ACC112 (cell line): Measurements from ENCODE around the gene KCTD2.
"Not testable (repeated sequence)": the region's sequence is repeated elsewhere in the genome, so short reads cannot be mapped to it uniquely, and the experiment has no call there.

Experiments used
- H2AFZ ChIP-seq: fragments of 200-600 bp; sonication (generic); one replicate; pipeline ENCODE4 v1.6.0; 2017; ENCODE audit warnings: antibody characterized with exemption, low read length; ENCODE audit not compliant: unreplicated experiment
- H3K27ac ChIP-seq: fragments of 200-600 bp; sonication (generic); 2 replicates; pipeline ENCODE4 v1.5.1; 2014; ENCODE audit warnings: low read depth, mild to moderate bottlenecking, antibody characterized with exemption, low read length, moderate library complexity
- H3K27me3 ChIP-seq: fragments of 200-600 bp; sonication (generic); 2 replicates; pipeline ENCODE4 v1.6.1; 2014; ENCODE audit warnings: mild to moderate bottlenecking, antibody characterized with exemption, low read length, moderate library complexity, mixed read lengths; ENCODE audit not compliant: insufficient read depth
- H3K36me3 ChIP-seq: fragments of 200-600 bp; sonication (generic); 2 replicates; pipeline ENCODE4 v1.6.1; 2016; ENCODE audit warnings: mild to moderate bottlenecking, antibody characterized with exemption, low read length, moderate library complexity, mixed read lengths; ENCODE audit not compliant: insufficient read depth
- H3K4me1 ChIP-seq: fragments of 200-600 bp; sonication (generic); one replicate; pipeline ENCODE4 v1.6.1; 2016; ENCODE audit warnings: low read length, mixed read lengths; ENCODE audit not compliant: insufficient read depth, unreplicated experiment, control insufficient read depth
- H3K4me3 ChIP-seq: fragments of 200-600 bp; sonication (generic); 2 replicates; pipeline ENCODE4 v1.5.1; 2014; ENCODE audit warnings: mild to moderate bottlenecking, low read depth, low read length
- H3K79me2 ChIP-seq: fragments of 200-600 bp; sonication (generic); one replicate; pipeline ENCODE4 v1.6.0; 2016; ENCODE audit warnings: low read length; ENCODE audit not compliant: control insufficient read depth, unreplicated experiment, insufficient read depth

KCTD2 gene

GRCh38 chr17:75065562-75066151, 18.6 kb downstream of the KCTD2 start:
- Histone ChIP-seq H3K36me3 (peaks cover 5% of the 10 kb centered on the region; the same call in 1 of the 2 replicates), H3K79me2 (no peaks in the 10 kb centered on the region), H3K4me3 (no peak overlapping the region), H3K27ac (no peak overlapping the region), H3K27me3 (no peaks in the 10 kb centered on the region), H2AFZ (no peak overlapping the region), H3K4me1 (peaks cover 6% of the 10 kb centered on the region)

- no peaks in the 10 kb centered on the region for H3K36me3 ChIP-seq
- no peak overlapping the region for H3K27ac ChIP-seq
- no peaks in the 10 kb centered on the region for H3K27me3 ChIP-seq
- no peak overlapping the region for H3K4me3 ChIP-seq
- H3K79me2 ChIP-seq, result no peaks in the 10 kb centered on the region
- no peak overlapping the region for H2AFZ ChIP-seq
- H3K4me1 ChIP-seq, result peaks cover 6% of the 10 kb centered on the region
Observed at GRCh38 chr17:75067856-75068255, 20.8 kb downstream of the KCTD2 start.

- no peak overlapping the region for H2AFZ ChIP-seq
- no peaks in the 10 kb centered on the region for H3K36me3 ChIP-seq
- no peak overlapping the region for H3K4me3 ChIP-seq
- H3K79me2 ChIP-seq, result no peaks in the 10 kb centered on the region
- peaks cover 6% of the 10 kb centered on the region for H3K4me1 ChIP-seq
- no peaks in the 10 kb centered on the region for H3K27me3 ChIP-seq
- no peak overlapping the region for H3K27ac ChIP-seq
Observed at GRCh38 chr17:75068750-75069149, 21.7 kb downstream of the KCTD2 start.

GRCh38 chr17:75069783-75070182, 22.8 kb downstream of the KCTD2 start:
- peaks cover 6% of the 10 kb centered on the region for H3K4me1 ChIP-seq
- no peak overlapping the region for H3K27ac ChIP-seq
- no peak overlapping the region for H3K4me3 ChIP-seq
- no peaks in the 10 kb centered on the region for H3K36me3 ChIP-seq
- H3K27me3 ChIP-seq, result no peaks in the 10 kb centered on the region
- H2AFZ ChIP-seq, result no peak overlapping the region
- no peaks in the 10 kb centered on the region for H3K79me2 ChIP-seq

- not testable (repeated sequence) for H3K27ac ChIP-seq, H3K27me3 ChIP-seq, H3K36me3 ChIP-seq, H3K4me3 ChIP-seq, H3K4me1 ChIP-seq, H2AFZ ChIP-seq, H3K79me2 ChIP-seq
Observed at GRCh38 chr17:75071478-75072271, 24.6 kb downstream of the KCTD2 start.

- not testable (repeated sequence) for H3K27me3 ChIP-seq, H3K27ac ChIP-seq, H3K79me2 ChIP-seq, H3K4me1 ChIP-seq, H2AFZ ChIP-seq, H3K36me3 ChIP-seq, H3K4me3 ChIP-seq
Observed at GRCh38 chr17:75072909-75073308, 25.9 kb downstream of the KCTD2 start.

GRCh38 chr17:75073618-75074047, 26.6 kb downstream of the KCTD2 start:
- no peak overlapping the region for H2AFZ ChIP-seq
- no peak overlapping the region for H3K27ac ChIP-seq
- H3K4me3 ChIP-seq, result no peak overlapping the region
- no peaks in the 10 kb centered on the region for H3K36me3 ChIP-seq
- H3K4me1 ChIP-seq, result peaks cover 11% of the 10 kb centered on the region
- no peaks in the 10 kb centered on the region for H3K79me2 ChIP-seq
- no peaks in the 10 kb centered on the region for H3K27me3 ChIP-seq

GRCh38 chr17:75074532-75074931, 27.5 kb downstream of the KCTD2 start:
- Histone ChIP-seq H3K27me3 (no peaks in the 10 kb centered on the region), H3K79me2 (no peaks in the 10 kb centered on the region), H3K27ac (no peak overlapping the region), H3K36me3 (no peaks in the 10 kb centered on the region), H3K4me3 (no peak overlapping the region), H3K4me1 (peaks cover 20% of the 10 kb centered on the region), H2AFZ (no peak overlapping the region)

- Histone ChIP-seq H3K27me3 (no peaks in the 10 kb centered on the region), H3K79me2 (no peaks in the 10 kb centered on the region), H3K36me3 (no peaks in the 10 kb centered on the region), H3K4me1 (peaks cover 26% of the 10 kb centered on the region), H2AFZ (no peak overlapping the region), H3K27ac (no peak overlapping the region), H3K4me3 (no peak overlapping the region)
Observed at GRCh38 chr17:75075597-75076336, 28.7 kb downstream of the KCTD2 start.

GRCh38 chr17:75077072-75077495, 30.1 kb downstream of the KCTD2 start:
- Histone ChIP-seq H3K4me3 (no peak overlapping the region), H3K4me1 (peaks cover 26% of the 10 kb centered on the region), H3K27ac (no peak overlapping the region), H2AFZ (no peak overlapping the region), H3K79me2 (no peaks in the 10 kb centered on the region), H3K36me3 (no peaks in the 10 kb centered on the region), H3K27me3 (no peaks in the 10 kb centered on the region)
